Suppressor macrophage (primary cell): ENCODE measurements around the gene PTPRA.

ENCODE experiments used
- DNase-seq, 4 experiments: peaks; one replicate each; pipeline ENCODE4 v3.0.0-alpha.2; 2020 to 2022

PTPRA gene

DNA sequence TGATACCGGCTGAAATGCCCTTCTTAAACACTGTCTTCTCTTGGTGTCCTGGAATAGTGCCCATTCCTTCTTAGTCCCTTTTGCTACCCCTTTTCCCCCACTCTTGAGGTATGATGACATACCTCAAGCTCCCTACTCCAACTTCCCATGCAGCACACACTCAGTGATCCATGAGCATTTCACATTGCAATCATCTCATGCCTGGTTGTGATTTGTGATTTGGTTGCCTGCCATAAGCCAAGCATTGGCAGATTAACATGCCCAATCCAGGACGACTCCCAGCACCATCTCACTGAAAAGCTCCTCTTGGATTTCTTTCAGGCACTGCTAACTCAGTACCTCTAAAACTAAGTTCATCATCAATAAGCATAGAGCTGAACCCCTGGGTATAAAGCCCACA, 14.7 kb upstream of the PTPRA start:
- DNase-seq, result no peak

DNA sequence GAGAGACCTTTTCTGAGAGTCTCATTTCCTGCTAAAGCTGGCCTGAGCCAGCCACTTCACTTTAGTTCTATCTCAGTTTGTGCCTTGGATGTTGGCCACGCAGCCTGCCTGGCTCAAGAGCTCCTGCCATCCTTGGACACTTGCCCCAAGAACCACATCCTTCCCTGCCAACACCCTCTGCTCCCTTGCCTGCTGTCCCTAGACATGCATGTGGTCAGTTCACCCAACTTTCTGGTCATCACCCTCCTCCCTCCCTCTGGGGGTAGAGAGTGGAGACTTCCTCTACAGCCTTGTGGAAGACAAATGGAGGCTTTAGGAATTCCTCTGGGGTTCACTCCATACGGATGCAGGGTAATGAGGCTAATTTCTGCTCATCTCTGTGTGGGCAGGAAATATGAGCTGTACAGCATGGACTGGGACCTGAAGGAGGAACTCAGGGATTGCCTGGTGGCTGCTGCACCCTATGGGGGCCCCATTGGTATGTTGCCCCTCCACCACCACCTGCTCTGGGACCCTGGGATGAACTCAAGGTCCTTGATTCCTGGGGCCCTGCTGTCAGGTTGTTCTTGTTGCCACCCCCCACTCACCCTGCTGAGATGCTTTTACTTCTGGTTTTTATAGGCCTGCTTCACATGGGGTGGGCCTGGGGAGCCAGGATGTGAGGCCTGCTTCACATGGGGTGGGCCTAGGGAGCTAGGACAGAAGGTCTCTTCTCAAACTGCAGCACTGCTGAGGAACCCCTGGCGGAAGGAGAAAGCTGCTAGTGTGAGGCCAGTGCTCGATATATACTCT, 13.8 kb upstream of the PTPRA start:
- DNase-seq, result peak in 3 of 4 experiments; percentile 16 to 24 (median 16)

DNA sequence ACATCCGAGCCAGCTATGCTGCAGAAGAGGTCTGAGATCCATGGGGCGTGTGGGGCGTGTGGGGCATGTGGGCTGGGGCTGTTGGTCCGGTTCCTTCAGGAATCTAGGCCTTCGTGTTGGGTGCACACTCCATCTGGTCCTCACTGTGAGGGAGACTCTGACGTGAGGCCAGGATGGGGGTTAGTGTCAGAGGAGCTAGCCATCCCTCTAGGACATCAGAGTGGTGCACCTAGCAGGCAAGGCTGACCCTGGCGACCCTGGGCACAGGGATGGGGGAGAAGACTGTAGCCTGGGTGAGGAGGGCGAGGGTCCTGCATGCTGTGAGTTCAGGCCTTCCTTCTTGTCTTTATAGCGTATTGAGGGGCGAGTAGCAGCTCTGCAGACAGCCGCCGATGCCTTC, 8.7 kb upstream of the PTPRA start:
- no peak for DNase-seq

DNA sequence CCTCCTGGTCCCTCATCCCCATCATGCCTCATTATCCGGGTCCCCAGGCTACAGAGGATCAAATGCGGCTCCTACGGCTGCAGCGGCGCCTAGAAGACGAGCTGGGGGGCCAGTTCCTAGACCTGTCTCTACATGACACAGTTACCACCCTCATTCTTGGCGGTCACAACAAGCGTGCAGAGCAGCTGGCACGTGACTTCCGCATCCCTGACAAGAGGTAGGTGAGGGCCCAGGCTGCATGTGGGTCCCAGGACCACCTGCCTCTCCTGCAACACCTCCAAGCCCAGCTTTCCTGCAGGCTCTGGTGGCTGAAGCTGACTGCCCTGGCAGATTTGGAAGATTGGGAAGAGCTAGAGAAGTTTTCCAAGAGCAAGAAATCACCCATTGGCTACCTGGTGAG, 8.2 kb upstream of the PTPRA start:
- no peak for DNase-seq

DNA sequence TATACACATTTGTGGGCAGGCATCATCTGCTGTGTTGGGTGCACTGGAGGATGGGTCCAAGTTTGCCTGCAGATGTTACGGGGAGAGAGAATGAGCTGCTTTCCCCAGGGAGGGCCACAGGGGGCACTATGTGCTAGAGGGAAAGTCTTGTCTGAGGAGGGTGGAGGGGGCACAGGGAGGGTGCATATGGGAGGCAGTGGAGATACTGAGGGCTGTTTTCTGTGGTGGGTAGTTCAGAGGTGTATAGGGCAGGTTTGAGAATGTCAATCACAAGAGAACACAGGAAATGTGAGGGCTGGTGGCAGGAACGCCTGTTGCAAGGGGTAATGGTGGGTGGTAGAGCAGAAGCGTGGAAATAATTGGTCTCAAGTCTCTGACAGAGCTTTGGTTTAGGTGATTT, 7.7 kb upstream of the PTPRA start:
- peak in 1 of 4 experiments; percentile 27 for DNase-seq

DNA sequence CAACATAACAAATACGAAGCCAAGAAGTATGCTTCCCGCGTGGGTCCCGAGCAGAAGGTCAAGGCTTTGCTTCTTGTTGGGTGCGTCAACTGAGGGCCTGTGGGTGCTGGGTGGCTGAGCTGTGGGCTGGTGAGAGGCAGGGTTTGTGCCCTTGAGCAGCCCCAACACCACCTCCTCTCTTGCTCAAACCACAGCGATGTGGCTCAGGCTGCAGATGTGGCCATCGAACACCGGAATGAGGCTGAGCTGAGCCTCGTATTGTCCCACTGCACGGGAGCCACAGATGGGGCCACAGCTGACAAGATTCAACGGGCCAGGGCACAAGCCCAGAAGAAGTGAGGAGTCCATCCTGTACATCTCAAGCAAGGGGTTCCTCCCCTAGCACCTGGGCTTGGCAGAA, 7.0 kb upstream of the PTPRA start:
- DNase-seq, result no peak

DNA sequence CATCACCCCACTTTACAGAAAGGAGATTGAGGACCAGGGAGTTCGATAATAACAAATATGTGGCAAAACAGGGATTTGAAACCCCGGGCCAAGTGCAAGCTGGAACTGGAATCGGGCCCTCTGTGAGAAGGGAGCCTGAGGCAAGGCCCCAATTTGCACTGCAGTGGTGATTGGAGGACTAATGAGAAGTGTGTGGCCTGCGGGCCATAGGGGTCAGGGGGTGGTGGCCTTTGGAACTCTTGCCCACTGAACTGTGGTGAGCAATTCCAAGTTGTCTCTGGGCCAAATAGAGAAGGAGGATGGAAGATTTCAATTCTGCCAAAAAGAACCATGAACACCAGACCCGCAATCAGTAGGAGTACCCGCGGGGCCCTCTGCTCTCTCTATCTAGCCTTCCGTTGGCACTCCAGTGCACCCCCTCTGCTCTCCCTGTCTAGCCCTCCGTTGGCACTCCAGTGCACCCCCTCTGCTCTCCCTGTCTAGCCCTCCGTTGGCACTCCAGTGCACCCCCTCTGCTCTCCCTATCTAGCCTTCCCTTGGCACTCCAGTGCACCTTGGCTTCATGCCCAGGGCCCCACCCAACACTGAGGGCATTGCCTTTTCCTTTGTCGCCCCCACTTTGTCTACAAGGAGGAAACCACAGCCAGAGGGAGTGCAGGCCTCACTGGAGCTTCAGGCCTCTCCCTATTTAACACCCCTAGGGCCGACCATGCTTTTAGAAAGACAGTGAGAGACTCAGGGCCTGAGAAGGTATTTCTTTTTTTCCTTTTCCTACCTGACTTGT, 6.0 kb upstream of the PTPRA start:
- peak in 1 of 4 experiments; percentile 20 for DNase-seq

DNA sequence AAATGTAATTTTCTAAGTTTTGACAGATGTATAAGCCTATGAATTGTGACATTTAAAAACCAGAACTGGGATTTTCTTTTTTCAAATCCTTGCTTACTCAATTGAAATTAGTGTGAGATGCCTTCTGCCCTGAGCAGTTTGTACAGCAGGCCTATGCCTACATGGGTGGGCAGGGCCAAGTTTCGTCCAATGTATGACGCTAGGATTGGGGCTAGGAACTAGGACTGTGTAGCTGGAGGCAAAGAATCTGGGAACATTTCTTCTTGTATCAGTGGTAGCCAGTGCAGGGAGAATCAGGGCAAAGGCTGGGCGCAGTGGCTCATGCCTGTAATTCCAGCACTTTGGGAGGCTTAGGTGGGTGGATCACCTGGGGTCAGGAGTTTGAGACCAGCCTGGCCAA, 3.9 kb upstream of the PTPRA start:
- DNase-seq, result no peak

DNA sequence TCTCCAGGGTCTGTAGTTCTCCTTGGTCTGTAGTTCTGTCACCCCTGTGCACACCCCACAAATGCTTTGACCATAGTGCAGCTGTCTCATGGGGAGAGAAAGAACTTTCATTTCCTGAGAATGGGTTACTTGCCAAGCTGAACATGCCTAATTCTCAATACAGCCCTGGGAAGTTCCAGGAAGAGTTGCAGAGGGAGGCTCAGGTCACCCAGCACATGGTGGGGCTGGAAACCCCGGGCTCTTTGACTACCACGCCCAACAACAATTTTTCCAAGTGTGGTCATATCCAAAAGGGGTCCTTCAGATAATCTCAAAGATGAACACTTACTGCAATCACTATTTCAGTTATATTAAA, 2.2 kb upstream of the PTPRA start:
- no peak for DNase-seq

DNA sequence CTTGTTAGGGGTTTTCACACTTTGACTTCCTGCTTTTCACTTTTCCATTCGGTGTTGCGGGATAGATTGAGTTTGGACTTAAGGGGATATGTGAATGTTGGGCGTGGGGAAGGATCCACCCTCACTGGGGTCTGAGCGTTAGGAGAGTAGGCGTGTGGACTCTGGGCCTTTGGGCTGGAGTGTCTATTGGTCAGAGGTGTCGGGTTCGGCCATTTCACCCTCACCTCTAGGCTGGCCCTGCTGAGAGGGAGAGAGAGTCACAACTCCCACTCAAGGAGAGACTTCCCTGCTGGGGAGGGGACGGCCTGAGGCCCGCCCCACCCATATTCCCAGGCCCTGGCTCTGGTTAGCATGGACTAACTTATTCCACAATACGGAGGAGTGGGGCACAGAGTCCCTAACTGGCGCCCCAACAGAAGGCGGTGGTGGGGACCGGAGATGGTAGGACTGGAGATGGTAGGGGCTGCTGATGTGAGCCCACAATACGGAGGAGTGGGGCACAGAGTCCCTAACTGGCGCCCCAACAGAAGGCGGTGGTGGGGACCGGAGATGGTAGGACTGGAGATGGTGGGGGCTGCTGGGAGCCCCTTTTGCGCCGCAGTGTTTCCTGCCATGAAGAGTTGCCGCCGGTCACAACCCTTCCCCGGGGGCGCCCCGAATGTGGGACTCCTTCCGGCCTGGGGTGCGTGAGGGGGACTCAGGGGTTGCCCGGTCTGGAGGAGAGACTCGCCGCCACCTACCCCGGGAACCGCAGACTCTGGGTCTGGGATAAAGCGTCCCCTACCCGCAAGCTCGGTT, 1.4 kb upstream of the PTPRA start:
- DNase-seq, result no peak

DNA sequence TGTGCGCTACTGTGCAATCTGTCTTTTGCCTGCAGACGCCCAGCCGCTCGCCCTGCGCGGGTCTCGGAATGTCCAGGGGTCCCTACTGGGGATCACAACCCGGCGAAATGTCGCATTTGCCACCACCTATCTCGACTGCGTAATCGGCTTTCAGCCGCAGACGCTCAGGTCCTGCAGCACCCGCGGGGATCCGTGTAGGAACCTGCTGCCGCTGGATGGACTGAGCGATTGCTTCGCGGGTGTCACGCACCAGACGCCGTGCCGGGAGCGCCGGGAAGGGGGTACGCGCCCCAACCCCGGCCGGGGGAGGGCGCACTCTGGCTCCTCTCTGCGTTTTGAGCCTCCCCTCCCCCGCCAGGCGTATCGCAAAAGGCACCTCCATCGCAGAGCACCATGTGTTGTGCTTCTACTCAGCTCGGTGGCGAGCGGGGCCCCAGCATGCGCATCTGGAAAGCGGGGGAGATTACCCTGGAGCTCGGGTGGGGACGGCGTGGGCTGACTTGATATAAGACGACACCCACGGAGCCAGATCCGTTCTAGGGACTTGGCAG, 747 bp upstream of the PTPRA start:
- peak; percentile 65 to 88 (median 72) for DNase-seq

DNA sequence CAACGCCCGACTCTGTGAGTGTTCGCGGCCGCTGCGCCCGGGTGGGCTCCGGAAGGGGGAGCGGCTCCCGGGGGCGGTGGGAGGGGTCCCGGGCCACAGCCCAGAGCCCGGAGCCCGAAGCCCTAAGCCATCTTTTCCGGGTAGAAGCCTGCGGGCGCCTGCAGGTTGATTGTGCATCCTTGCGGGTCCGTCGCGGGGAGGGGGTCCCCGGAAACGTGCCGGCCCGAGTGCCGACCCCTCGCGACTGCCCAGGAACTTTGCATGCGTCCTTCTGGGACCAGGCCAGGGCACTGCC, 413 bp downstream of the PTPRA start:
- DNase-seq, result no peak

DNA sequence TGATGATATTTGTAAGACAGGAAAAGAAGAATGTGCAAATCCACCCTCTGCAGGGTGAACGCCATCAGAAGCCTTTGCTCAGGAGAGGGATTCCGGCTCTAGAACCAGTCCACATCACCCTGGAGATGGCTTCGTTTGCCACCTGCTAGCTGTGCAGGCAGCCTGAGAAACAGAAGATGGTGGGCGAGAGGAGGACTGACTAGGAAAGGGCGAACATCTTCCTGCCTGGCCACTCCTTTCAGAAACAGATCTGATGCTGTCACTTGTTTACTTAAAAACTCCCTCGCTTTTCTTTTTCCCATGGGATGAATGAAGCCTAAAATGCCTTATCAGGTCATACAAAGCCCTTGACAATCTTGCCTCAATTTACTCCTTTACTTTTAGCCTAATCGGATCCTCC, 1.2 kb downstream of the PTPRA start:
- DNase-seq, result peak in 2 of 4 experiments; percentile 14 to 15

DNA sequence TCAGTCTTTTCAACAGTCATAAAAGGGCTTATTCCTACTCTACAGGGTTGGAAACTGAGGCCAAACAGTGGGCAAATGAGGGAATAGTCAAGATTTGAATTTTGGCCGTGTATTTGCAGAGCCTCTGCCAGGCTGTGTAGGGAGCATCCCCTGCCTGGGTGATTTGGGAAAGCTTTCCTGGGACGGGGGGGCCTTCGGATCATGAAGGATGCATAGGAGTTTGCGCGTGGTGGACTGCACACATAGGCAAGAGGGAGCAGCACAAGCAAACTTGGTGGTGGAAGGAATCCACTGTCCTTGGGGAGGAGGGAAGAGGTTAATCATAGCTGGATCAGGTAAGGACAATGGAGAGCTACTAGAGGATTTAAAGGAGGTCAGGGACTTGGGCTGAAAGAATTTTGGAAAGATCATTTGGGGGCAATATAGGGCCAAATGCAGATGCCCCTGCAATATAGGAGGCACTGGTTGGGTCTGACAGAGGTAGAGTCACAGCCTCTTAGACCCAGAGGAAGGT, 2.5 kb downstream of the PTPRA start:
- no peak for DNase-seq

DNA sequence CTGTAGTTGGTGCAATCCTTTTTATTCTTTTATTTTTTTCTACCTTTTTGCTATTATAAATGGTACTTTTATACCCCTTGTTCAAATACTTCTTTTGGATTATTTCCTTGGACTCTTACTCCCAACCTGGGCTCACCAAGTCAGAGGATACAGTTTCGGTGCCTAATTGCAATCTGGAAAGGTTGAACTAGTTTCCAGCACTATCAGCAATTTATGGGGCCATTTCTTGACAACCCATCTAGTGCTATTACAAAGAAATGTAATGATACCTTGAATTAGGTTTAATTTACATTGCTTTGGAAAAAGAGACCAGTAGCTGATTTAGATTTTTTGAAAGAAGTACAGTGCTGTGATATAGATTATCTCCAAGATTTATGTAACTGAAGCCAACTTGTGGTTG, 5.2 kb downstream of the PTPRA start:
- DNase-seq, result no peak

DNA sequence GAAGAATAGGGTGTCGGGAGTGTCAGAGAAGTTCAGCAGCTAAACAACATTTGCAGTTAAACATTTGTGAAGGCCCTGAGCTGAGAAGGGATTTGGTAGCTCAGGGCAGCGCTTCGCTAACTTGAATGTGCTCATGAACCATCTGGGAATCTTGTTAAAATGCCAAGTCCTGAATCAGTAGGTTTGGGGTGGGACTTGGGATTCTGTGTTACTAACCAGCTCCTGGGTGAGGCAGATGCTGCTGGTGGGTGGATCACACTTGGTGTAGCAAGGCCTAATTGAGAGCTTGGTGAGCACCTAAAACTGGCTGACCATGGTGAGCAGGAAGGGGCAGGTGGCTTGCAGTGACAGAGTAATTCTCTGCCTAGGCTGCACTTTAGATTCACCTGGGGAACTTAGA, 5.9 kb downstream of the PTPRA start:
- DNase-seq, result no peak

DNA sequence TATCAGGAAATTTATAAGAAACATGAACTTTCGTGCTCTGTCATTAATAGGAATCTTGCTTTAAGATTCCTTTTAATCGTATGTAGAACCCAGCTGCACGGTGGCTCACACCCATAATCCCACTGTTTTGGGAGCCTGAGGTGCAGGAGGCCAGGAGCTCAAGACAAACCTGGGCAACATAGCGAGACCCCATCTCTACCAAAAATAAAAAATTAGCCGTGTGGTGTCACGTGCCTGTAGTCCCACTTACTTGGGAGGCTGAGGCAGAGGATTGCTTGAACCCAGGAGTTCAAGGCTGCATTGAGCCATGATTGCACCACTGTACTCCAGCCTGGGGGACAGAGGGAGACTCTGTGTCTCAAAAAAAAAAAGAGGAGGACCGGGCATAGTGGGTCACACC, 7.4 kb downstream of the PTPRA start:
- no peak for DNase-seq

DNA sequence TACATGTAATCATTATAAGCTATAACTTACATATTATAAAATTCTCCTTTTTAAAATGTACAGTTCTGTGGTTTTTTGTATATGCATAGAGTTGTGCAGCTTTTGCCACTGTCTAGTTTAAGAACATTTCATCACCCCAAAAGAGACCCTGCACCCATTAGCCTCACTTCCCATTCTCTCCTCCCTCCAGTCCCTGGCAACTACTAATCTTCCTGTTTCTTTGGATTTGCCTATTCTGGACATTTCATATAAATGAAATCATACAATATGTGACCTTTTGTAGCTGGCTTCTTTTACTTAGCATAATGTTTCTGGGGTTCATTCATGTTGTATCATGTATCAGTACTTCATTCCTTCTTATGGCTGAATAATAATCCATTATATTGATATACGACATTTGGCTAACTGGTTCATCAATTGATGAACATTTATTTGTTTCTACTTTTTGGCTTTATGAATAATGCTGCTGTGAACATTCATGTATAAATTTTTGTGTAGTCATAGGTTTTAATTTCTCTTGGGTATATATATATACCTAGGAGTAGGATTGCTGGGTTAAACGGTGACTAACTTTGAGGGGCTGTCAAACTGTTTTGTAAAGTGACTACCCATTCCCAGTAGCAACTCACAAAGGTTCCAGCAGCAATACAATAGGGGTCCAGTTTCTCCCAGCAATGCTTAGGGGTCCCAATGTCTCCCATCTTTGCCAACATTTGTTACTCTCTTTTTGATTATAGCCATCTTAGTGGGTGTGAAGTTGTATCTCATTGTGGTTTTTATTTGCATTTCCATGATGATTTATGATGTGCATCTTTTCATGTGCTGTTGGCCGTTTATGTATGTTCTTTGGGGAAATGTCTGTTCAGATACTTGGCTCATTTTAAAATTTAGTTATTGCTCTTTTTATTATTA, 10.7 kb downstream of the PTPRA start:
- DNase-seq, result peak in 3 of 4 experiments; percentile 41 to 61 (median 53)

DNA sequence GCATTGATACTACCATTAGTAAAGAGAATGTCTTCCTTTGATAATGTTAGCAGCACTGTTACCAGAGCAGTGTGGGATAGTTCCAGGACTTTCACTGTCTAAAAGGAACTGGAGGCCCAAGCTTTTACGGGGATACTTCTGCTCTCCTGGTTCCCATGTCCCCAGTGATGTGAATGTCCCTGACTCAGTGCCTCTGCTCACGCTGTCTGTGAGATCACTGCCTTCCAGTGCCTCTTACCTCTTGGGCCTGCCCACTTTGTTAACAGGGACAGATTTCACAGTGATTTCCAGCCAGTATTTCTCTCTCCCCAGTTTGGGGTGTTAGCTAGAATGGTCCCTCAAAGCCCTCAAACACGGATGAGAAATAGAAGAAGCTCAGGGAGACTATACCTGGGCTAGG, 14.4 kb downstream of the PTPRA start:
- peak; percentile 45 to 73 (median 63) for DNase-seq

DNA sequence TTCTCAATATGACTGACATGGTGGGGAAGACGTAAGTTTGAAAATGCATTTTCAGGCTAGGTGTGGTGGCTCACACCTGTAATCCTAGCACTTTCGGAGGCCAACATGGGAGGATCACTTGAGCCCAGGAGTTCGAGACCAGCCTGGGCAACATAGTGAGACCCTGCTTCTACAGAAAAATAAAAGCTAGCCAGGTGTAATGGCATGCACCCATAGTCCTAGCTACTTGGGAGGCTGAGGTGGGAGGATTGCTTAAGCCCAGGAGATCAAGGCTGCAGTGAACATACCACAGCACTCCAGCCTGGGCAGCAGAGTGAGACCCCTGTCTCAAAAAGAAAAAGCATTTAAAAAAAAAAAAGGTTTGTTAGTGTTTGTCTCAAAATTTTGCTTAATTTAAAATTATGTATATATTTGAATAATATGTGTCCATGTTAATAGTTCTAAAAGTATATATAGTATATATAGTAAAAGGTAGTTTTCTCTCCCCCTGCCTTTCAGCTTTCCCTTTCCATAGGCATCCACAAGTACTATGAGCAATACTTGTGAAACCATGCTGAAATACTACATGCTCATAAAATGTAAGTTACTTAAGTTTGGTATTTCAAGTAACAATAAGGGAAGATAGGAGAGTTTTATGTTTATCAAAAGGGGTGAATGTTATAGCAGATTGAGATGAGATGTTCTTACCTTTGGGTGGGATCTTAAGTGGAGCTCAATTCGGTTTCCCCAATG, 15.1 kb downstream of the PTPRA start:
- DNase-seq, result peak in 2 of 4 experiments; percentile 49 to 50

DNA sequence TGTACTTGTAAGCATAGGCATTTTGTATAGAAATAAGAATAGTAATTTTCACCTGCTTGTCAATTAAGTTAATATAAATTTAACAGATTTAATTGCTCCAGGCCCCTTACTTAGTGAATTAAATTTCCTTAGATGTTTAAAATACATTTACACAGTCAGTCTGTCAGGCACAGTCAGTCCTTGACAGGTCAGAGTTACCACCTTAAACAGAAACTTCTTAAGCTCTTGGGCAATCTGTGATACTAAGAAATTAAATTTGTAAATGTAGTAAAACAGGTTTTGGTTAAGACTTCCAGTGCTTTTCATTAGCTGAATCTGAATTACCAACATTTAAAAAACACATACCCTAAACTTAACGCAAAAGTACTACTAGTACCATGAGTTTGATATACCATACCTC, 15.9 kb downstream of the PTPRA start:
- DNase-seq, result no peak
